ENCODE data around the gene ATP5ME.

ATP5ME gene

GRCh38 chr4:622996-623913, 50.8 kb downstream of the ATP5ME start:
- no peak for TF ChIP-seq CTCF (IDR thresholded peaks at IDR 0.05; ENCODE audit: borderline replicate concordance, insufficient read depth, low read depth, low read length)
- no peak overlapping the region for H3K4me3 ChIP-seq (ENCODE audit: low read depth, low read length)
